ENCODE results near the gene AMIGO1. TPM values are rescaled to one million over a fixed set of nuclear protein-coding genes. Genes with fewer than 3 reads are reported as not detected.

AMIGO1 gene
- total and polyA plus RNA-seq, 10 of the 15 experiments (the other 5 are each of a cell fraction or from before 2014, with no cell fraction given), result 0.02 to 0.28 (median 0.08) TPM; not detected in 1

DNA sequence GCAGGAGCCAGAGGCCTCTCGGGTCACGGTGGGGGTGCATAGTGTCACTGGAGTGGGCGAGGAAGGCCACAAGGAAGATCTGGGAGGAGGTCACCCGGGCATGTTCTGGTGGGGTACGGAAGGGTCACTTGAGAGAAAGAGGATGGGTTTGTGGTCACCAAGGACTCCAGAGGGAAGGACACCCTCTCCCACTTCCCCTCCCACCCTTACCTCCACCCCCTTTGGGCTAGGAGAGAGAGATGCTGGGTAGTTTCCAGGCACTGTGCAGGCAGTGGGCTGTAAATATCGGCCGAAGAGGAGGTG, 703 bp downstream of the AMIGO1 start:
- Histone ChIP-seq H3K9me3 (replicated peaks; ENCODE audit: control insufficient read depth, insufficient read depth, low read length) (no peaks in the 10 kb centered on the region), H2AFZ (ENCODE audit: control insufficient read depth, low read depth, low read length) (no peak overlapping the region), H3K36me3 (ENCODE audit: control insufficient read depth in 2 of 2, insufficient read depth in 2 of 2, low read length in 1 of 2) (no peaks in the 10 kb centered on the region), H3K4me1 (ENCODE audit: control insufficient read depth, insufficient read depth, low read length) (0 out of 2 replicates have a peak, but pooled peaks cover 3% of the 10 kb centered on the region), H3K9ac (ENCODE audit: control insufficient read depth, insufficient read depth, low read length) (no peak overlapping the region), H3K4me3 (no peak overlapping the region; the same call in 1 of the 2 replicates), H4K20me1 (ENCODE audit: control insufficient read depth, insufficient read depth) (no peaks in the 10 kb centered on the region), H3K79me2 (ENCODE audit: control insufficient read depth, insufficient read depth, low read length) (no peaks in the 10 kb centered on the region), H3K4me2 (ENCODE audit: control insufficient read depth, insufficient read depth) (peak overlapping the region; percentile 96), H3K27me3 (replicated peaks in 1 of 2; ENCODE audit: control insufficient read depth in 2 of 2, insufficient read depth in 2 of 2, low read length in 1 of 2) (no peaks in the 10 kb centered on the region), H3K27ac (ENCODE audit: control insufficient read depth, insufficient read depth) (no peak overlapping the region)
- BruUV-seq (replicated peaks), result no TSS peak
- FAIRE-seq (no peak), ATAC-seq (no peak), DNase-seq (ENCODE audit: low read depth, low spot score) (no peak)
- TF ChIP-seq, protein P1, sequence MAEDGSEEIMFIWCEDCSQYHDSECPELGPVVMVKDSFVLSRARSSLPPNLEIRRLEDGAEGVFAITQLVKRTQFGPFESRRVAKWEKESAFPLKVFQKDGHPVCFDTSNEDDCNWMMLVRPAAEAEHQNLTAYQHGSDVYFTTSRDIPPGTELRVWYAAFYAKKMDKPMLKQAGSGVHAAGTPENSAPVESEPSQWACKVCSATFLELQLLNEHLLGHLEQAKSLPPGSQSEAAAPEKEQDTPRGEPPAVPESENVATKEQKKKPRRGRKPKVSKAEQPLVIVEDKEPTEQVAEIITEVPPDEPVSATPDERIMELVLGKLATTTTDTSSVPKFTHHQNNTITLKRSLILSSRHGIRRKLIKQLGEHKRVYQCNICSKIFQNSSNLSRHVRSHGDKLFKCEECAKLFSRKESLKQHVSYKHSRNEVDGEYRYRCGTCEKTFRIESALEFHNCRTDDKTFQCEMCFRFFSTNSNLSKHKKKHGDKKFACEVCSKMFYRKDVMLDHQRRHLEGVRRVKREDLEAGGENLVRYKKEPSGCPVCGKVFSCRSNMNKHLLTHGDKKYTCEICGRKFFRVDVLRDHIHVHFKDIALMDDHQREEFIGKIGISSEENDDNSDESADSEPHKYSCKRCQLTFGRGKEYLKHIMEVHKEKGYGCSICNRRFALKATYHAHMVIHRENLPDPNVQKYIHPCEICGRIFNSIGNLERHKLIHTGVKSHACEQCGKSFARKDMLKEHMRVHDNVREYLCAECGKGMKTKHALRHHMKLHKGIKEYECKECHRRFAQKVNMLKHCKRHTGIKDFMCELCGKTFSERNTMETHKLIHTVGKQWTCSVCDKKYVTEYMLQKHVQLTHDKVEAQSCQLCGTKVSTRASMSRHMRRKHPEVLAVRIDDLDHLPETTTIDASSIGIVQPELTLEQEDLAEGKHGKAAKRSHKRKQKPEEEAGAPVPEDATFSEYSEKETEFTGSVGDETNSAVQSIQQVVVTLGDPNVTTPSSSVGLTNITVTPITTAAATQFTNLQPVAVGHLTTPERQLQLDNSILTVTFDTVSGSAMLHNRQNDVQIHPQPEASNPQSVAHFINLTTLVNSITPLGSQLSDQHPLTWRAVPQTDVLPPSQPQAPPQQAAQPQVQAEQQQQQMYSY (CRISPR knock-in tag; IDR thresholded peaks at IDR 0.05), result no peak
- TF ChIP-seq YBX1 (IDR thresholded peaks at IDR 0.05) (no peak), SPI1 (IDR thresholded peaks at IDR 0.05; ENCODE audit: borderline replicate concordance, insufficient read depth, low read depth, low read length) (no peak), CREM (IDR thresholded peaks at IDR 0.05; ENCODE audit: low read depth) (no peak), BRCA1 (IDR thresholded peaks at IDR 0.05; ENCODE audit: low read depth, low read length) (no peak), ZNF207 (IDR thresholded peaks at IDR 0.05; ENCODE audit: borderline replicate concordance) (no peak), ZBED1 (IDR thresholded peaks at IDR 0.05; ENCODE audit: borderline replicate concordance) (no peak), MYC (IDR thresholded peaks at IDR 0.05; ENCODE audit: insufficient read depth, insufficient read length, insufficient replicate concordance, low read length, severe bottlenecking) (no peak), EP300 (IDR thresholded peaks at IDR 0.05; ENCODE audit: borderline replicate concordance in 1 of 2, control insufficient read depth in 1 of 2, low read depth in 2 of 2, low read length in 2 of 2) (no peak), ETV6 (conservative IDR thresholded peaks at IDR 0.05 in 1 of 2, IDR thresholded peaks at IDR 0.05 in 1 of 2; ENCODE audit: borderline replicate concordance in 1 of 2, low read depth in 1 of 2) (no peak)
- TF ChIP-seq, protein P2, sequence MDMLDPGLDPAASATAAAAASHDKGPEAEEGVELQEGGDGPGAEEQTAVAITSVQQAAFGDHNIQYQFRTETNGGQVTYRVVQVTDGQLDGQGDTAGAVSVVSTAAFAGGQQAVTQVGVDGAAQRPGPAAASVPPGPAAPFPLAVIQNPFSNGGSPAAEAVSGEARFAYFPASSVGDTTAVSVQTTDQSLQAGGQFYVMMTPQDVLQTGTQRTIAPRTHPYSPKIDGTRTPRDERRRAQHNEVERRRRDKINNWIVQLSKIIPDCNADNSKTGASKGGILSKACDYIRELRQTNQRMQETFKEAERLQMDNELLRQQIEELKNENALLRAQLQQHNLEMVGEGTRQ (IDR thresholded peaks at IDR 0.05; ENCODE audit: borderline replicate concordance, low read depth, low read length), result no peak
- TF ChIP-seq, protein P3, sequence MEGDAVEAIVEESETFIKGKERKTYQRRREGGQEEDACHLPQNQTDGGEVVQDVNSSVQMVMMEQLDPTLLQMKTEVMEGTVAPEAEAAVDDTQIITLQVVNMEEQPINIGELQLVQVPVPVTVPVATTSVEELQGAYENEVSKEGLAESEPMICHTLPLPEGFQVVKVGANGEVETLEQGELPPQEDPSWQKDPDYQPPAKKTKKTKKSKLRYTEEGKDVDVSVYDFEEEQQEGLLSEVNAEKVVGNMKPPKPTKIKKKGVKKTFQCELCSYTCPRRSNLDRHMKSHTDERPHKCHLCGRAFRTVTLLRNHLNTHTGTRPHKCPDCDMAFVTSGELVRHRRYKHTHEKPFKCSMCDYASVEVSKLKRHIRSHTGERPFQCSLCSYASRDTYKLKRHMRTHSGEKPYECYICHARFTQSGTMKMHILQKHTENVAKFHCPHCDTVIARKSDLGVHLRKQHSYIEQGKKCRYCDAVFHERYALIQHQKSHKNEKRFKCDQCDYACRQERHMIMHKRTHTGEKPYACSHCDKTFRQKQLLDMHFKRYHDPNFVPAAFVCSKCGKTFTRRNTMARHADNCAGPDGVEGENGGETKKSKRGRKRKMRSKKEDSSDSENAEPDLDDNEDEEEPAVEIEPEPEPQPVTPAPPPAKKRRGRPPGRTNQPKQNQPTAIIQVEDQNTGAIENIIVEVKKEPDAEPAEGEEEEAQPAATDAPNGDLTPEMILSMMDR (IDR thresholded peaks at IDR 0.05 in 2 of 3, conservative IDR thresholded peaks at IDR 0.05 in 1 of 3; ENCODE audit: control insufficient read depth in 2 of 3, extremely low read depth in 1 of 3, insufficient read depth in 1 of 3, low read depth in 3 of 3, low read length in 3 of 3), result no peak
- TF ChIP-seq, protein P4, sequence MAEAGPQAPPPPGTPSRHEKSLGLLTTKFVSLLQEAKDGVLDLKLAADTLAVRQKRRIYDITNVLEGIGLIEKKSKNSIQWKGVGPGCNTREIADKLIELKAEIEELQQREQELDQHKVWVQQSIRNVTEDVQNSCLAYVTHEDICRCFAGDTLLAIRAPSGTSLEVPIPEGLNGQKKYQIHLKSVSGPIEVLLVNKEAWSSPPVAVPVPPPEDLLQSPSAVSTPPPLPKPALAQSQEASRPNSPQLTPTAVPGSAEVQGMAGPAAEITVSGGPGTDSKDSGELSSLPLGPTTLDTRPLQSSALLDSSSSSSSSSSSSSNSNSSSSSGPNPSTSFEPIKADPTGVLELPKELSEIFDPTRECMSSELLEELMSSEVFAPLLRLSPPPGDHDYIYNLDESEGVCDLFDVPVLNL (IDR thresholded peaks at IDR 0.05; ENCODE audit: low read depth, low read length), result no peak
- ChIA-PET CTCF (interaction anchor here (19.4 to 26.7 kb wide), 2 partner anchors 14 to 23 kb away, joined by 240 to 1280 read pairs; partner anchors contain the start of genes CYB561D1 and GPR61), RAD21 (ENCODE audit: unreplicated experiment) (interaction anchor here (1.4 to 1.8 kb wide), 2 partner anchors 24 to 231 kb away, joined by 3 to 5 read pairs; no protein-coding TSS in a partner anchor), SMC1A (ENCODE audit: uncharacterized antibody, unreplicated experiment) (interaction anchor here (15.8 kb wide), 1 partner anchor 19 kb away, joined by 205 read pairs; no protein-coding TSS in a partner anchor), POLR2A (no interaction called here)
- in situ Hi-C loops (cut with MboI), result no loop called here
- WGBS (ENCODE audit: insufficient coverage, insufficient replicate concordance, low lambda C conversion rate, missing lambda C conversion rate), result 92% methylated on average over 7 of the region's 7 CpGs
- intact Hi-C loops (cut with micrococcal nuclease; ENCODE audit: unreplicated experiment), result no loop called here
